Panc1 (cell line): Measurements from ENCODE around the gene DECR2. TPM values are rescaled to one million over a fixed set of nuclear protein-coding genes. Genes with fewer than 3 reads are reported as not detected.

Experiments
- ATAC-seq: fragments of 200-7000 bp; cut with Tn5 transposase; 2 replicates; pipeline ENCODE4 v1.9.1; 2020; ENCODE audit warnings: mild to moderate bottlenecking, moderate library complexity
- BruUV-seq: library from RNA; stranded (reverse); fragments of 400-500 nt; replicated peaks from 2 replicates; lab custom pipeline; 2021; lab: Mats Ljungman, UMichigan
- CTCF ChIA-PET: fragments of 300-600 bp; sonication (Branson Sonifier 250); formaldehyde crosslinking; loops from one replicate; lab custom pipeline; 2022; ENCODE audit warnings: antibody characterized with exemption; lab: Charles Lee
- POLR2A ChIA-PET: fragments of 300-600 bp; sonication (Branson Sonifier 250); formaldehyde crosslinking; loops from one replicate; lab custom pipeline; 2022; ENCODE audit warnings: antibody characterized with exemption; lab: Charles Lee
- DNase-seq: peaks from one replicate; pipeline ENCODE4 v3.0.0-alpha.2; 2010; ENCODE audit warnings: low read depth, low spot score
- H3K27ac ChIP-seq: 2 replicates; pipeline ENCODE4 v1.5.1; 2011; ENCODE audit warnings: mild to moderate bottlenecking, low read length, inconsistent platforms
- H3K27me3 ChIP-seq: fragments of 200-500 bp; sonication (Bioruptor generic); 2 replicates; pipeline ENCODE4 v1.6.0; 2014; ENCODE audit warnings: low read length, inconsistent platforms; ENCODE audit not compliant: control insufficient read depth, insufficient read depth
- H3K36me3 ChIP-seq: fragments of 200-500 bp; sonication (Bioruptor generic); 2 replicates; pipeline ENCODE4 v1.5.1; 2014; ENCODE audit warnings: inconsistent platforms, mild to moderate bottlenecking, low read length, moderate library complexity; ENCODE audit not compliant: control insufficient read depth, insufficient read depth
- H3K4me1 ChIP-seq: 2 replicates; pipeline ENCODE4 v1.5.1; 2011; ENCODE audit warnings: inconsistent platforms, mild to moderate bottlenecking, low read length, moderate library complexity; ENCODE audit not compliant: control insufficient read depth, insufficient read depth
- H3K4me3 ChIP-seq, 2 experiments: 2 replicates each; pipeline ENCODE4 v1.5.1; 2011 to 2012; ENCODE audit warnings: low read depth in 2 of 2, low read length in 2 of 2, mild to moderate bottlenecking in 2 of 2, inconsistent platforms in 1 of 2, moderate library complexity in 1 of 2
- H3K9me3 ChIP-seq: fragments of 200-500 bp; sonication (Bioruptor generic); 2 replicates; pipeline ENCODE4 v1.5.1; 2014; ENCODE audit warnings: low read depth, mild to moderate bottlenecking, inconsistent platforms, low read length, moderate library complexity; ENCODE audit not compliant: control insufficient read depth, insufficient read depth
- CTCF ChIP-seq: fragments of 450-650 bp; IDR thresholded peaks from 2 replicates; pipeline ENCODE4 v1.5.1; 2017; ENCODE audit warnings: mild to moderate bottlenecking
- POLR2AphosphoS5 ChIP-seq: IDR thresholded peaks from 2 replicates; pipeline ENCODE4 v1.6.1; 2012; ENCODE audit warnings: mild to moderate bottlenecking, low read depth, low read length, moderate library complexity
- REST ChIP-seq, 2 experiments: IDR thresholded peaks; 2 replicates each; pipeline ENCODE4 v1.6.1; 2011 to 2012; ENCODE audit warnings: low read depth in 2 of 2, control low read depth in 1 of 2, low read length in 1 of 2, mild to moderate bottlenecking in 1 of 2, moderate library complexity in 1 of 2; ENCODE audit not compliant: insufficient read depth in 1 of 2
- SIN3A ChIP-seq: IDR thresholded peaks from 2 replicates; pipeline ENCODE4 v1.6.1; 2012; ENCODE audit warnings: low read depth, mild to moderate bottlenecking, low read length, moderate library complexity, borderline replicate concordance; ENCODE audit not compliant: insufficient read depth
- TCF7L2 ChIP-seq: IDR thresholded peaks from 2 replicates; pipeline ENCODE4 v1.6.1; 2011; ENCODE audit warnings: mild to moderate bottlenecking, low read depth, low read length, inconsistent platforms
- in situ Hi-C: cut with HindIII; loops from 2 replicates; pipeline ENCODE4 v1.10.0; 2016; ENCODE audit warnings: low sequenced_read_pairs, low pct_unique_long_range_greater_than_20kb
- intact Hi-C: fragments of 100-400 bp; cut with micrococcal nuclease; formaldehyde crosslinking; loops from one replicate; pipeline ENCODE4 v1.10.0; 2022; ENCODE audit not compliant: unreplicated experiment
- total RNA-seq: library from RNA; stranded (reverse); gene quantifications from one replicate; pipeline ENCODE4 v1.2.1, GENCODE V29; 2021; ENCODE audit not compliant: unreplicated experiment

The DECR2 gene
- total RNA-seq, 1 experiment from 2014 or later: 92.7 TPM

GRCh38 chr16:381789-382717 lies 19.6 kb upstream of the DECR2 start, which contains the start of gene PGAP6:
PGAP6 (minus strand) TSS chr16:381978; CDS start chr16:381821, 157 bp downstream.
- peak within 1 kb of the TSS; percentile 87 for H3K27ac ChIP-seq
- intact Hi-C loops: no loop called here
- H3K36me3 ChIP-seq: no peaks in the 10 kb centered on the region
- no peaks in the 10 kb centered on the region for H3K27me3 ChIP-seq
- no peak for DNase-seq
- peaks cover 46% of the 10 kb centered on the region for H3K4me1 ChIP-seq
- H3K9me3 ChIP-seq: no peaks in the 10 kb centered on the region
- BruUV-seq: TSS peak; percentile 87
- no peak for TF ChIP-seq REST (IDR thresholded peaks at IDR 0.05; ENCODE audit: insufficient read depth in 1 of 2, low read depth in 2 of 2, low read length in 1 of 2)
- no peak for TF ChIP-seq CTCF
- TF ChIP-seq SIN3A: no peak
- no peak for TF ChIP-seq POLR2AphosphoS5
- TF ChIP-seq TCF7L2: no peak
- peak; percentile 67 for ATAC-seq
- ChIA-PET POLR2A (interaction anchor here (0.6 kb wide), 1 partner anchor 14 kb away, joined by 6 read pairs; no protein-coding TSS in a partner anchor), CTCF (no interaction called here)
- peak within 1 kb of the TSS; percentile 83 to 84 for H3K4me3 ChIP-seq
- in situ Hi-C loops: no loop called here

GRCh38 chr16:383326-384051 lies 18.2 kb upstream of the DECR2 start:
- ATAC-seq (0 out of 2 replicates have a peak, but pooled peaks have one; percentile 23), DNase-seq (no peak)
- ChIA-PET CTCF (interaction anchor here (0.6 kb wide), 1 partner anchor 37 kb away, joined by 3 read pairs; no protein-coding TSS in a partner anchor), POLR2A (no interaction called here)
- in situ Hi-C loops: no loop called here
- Histone ChIP-seq H3K4me1 (peaks cover 49% of the 10 kb centered on the region), H3K36me3 (no peaks in the 10 kb centered on the region), H3K4me3 (peak overlapping the region; percentile 66 to 83; a peak in 3 of 4 replicates), H3K27ac (peak overlapping the region; percentile 87), H3K9me3 (no peaks in the 10 kb centered on the region), H3K27me3 (no peaks in the 10 kb centered on the region)
- no TSS peak for BruUV-seq
- intact Hi-C loops: no loop called here
- TF ChIP-seq REST (IDR thresholded peaks at IDR 0.05; ENCODE audit: insufficient read depth in 1 of 2, low read depth in 2 of 2, low read length in 1 of 2): no peak
- no peak for TF ChIP-seq POLR2AphosphoS5
- TF ChIP-seq CTCF: no peak
- no peak for TF ChIP-seq TCF7L2
- TF ChIP-seq SIN3A: no peak
